KOPT-K1 (cell line): ENCODE data around the gene PBX3.

Experiments used
- H3K27ac ChIP-seq: fragments of 200-600 bp; sonication (generic); 2 replicates; pipeline ENCODE4 v1.5.1; 2016; ENCODE audit warnings: antibody characterized with exemption, mild to moderate bottlenecking, low read depth, low read length; ENCODE audit not compliant: poor library complexity, severe bottlenecking
- H3K36me3 ChIP-seq: fragments of 200-600 bp; sonication (generic); 2 replicates; pipeline ENCODE4 v1.5.1; 2017; ENCODE audit warnings: antibody characterized with exemption, mild to moderate bottlenecking, low read length, moderate library complexity; ENCODE audit not compliant: insufficient read depth
- H3K9me3 ChIP-seq: fragments of 200-600 bp; sonication (generic); 2 replicates; pipeline ENCODE4 v1.5.1; 2017; ENCODE audit warnings: antibody characterized with exemption, low read length, mild to moderate bottlenecking; ENCODE audit not compliant: insufficient read depth, poor library complexity, severe bottlenecking

PBX3 gene

DNA sequence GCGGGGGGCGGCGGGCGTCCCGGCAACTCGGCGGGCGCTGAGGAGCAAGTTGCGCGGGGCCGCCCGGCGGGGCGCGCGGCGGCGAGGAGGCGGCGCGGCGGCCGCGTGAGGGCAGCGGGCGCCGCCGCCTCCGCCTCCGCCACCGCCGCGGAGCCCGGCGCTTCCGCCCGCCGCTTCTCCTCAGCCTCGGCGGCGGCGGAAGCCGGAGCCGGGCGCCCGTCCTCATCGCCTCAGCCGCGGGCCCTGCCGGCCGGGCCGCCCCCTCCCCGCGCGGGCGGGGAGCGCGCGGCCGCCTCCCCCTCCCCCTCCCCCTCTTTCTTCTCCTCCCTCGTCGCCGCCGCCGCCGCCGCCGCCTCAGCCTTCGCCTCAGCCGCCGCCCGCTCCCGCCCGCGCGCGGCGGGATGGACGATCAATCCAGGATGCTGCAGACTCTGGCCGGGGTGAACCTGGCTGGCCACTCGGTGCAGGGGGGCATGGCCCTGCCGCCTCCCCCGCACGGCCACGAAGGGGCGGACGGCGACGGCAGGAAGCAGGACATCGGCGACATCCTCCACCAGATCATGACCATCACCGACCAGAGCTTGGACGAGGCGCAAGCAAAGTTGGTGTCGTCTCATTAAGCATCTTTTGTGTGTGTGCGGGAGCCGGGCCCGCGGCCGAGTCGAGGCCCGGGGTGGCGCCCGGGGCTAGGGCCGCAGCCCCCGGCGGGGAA lies at the start of gene PBX3:
Gene PBX3 (plus strand): TSS at position 321 of the 712 bp plus-strand sequence.
- Histone ChIP-seq H3K9me3 (no peaks in the 10 kb centered on the region), H3K36me3 (peaks cover 29% of the 10 kb centered on the region), H3K27ac (peak within 1 kb of the TSS; percentile 92)

DNA sequence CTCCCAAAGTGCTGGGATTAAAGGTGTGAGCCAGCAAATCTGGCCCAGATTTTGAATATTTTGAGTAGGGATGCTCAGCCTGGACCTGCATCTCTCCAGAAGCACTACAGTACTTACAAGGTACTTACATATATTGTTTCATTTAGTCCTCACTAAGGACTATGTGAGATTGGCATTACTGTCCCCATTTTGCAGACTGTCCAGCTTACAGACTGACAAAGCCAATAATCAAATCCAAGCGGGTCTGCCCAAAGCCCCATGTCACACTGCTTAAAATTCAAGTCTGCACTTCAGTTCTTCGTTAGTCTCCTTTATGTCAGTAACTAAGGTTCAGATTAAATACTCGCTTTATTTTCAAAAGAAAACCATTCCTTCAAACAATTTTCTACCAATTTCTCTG lies 47.3 kb upstream of the PBX3 start:
- no peaks in the 10 kb centered on the region for H3K9me3 ChIP-seq
- H3K27ac ChIP-seq, result no peak overlapping the region
- H3K36me3 ChIP-seq, result peaks cover 6% of the 10 kb centered on the region; the same call in 1 of the 2 replicates

DNA sequence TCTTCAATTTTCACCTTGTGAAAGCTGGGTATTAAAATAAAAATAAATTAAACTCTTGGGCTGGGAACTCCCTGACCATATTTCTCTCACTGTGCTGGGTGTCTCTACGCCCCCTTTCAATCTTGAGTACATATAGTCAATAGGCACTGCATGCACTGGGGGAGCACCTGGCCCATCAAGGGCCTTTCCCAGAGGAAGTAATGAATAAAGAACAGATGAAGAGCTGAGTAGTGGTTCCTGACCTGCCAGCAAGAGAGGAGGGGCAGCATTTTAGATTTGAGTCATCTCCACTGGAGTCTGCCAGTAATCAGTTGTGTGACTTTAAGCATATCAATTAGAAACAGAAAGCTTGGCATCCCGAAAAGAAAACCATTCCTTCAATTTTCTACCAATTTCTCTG lies 46.4 kb upstream of the PBX3 start:
- Histone ChIP-seq H3K36me3 (peaks cover 6% of the 10 kb centered on the region; the same call in 1 of the 2 replicates), H3K9me3 (no peaks in the 10 kb centered on the region), H3K27ac (no peak overlapping the region)

DNA sequence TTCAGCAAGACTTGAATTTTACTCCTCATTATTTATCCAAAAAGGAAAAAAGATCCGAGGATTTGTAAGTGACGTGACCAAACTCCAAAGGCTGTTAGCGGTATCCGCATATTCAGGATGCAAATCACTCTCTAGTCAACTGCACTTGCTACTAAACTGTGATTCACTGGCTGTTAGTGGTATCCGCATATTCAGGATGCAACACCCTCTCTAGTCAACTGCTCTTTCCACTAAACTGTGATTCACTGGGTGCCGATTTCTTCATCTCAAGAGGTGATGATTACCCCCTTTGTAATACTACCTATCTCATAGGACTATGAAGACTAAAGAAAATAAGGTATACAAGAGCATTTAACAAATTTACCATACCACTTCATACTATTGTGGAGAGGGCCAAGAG lies 45.8 kb upstream of the PBX3 start:
- Histone ChIP-seq H3K36me3 (peaks cover 6% of the 10 kb centered on the region; the same call in 1 of the 2 replicates), H3K9me3 (no peaks in the 10 kb centered on the region), H3K27ac (no peak overlapping the region)

DNA sequence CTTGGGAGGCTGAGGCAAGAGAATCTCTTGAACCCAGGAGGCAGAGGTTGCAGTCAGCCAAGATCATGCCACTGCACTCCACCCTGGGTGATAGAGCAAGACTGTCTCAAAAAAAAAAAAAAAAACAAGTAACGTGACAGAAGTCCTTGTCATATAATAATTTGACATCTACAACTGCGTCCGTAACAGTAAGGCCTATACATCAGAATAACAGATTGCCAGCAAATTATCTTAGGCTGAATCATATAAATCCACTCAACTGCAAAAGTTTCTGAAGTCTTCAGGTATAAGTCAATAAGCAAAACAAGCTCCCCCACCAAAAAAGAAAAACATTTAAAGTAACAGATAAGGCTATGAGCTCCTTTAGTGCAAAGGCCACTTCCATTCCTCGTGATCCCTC lies 43.5 kb upstream of the PBX3 start:
- Histone ChIP-seq H3K9me3 (no peaks in the 10 kb centered on the region), H3K36me3 (peaks cover 6% of the 10 kb centered on the region; the same call in 1 of the 2 replicates), H3K27ac (no peak overlapping the region)

DNA sequence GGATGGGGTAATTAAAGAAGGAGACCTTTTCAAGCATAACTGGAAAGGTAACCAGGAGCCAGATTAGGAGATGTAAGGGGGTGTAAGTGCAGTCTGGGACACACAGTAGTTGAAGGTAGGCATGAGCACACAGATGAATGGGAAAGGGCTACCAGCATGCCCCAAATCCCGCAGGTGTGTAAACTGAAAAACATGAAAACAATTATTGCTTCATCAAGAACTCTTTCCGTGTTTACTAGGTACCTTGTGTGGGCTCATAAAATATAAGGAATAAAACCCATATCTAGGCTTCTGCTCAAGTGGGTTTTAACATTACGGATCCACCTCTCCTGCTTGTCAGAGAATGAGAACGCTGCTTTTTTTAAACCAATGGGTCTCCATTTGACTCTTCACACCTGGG lies 41.3 kb upstream of the PBX3 start:
- peak overlapping the region; percentile 68 for H3K27ac ChIP-seq
- H3K9me3 ChIP-seq, result no peaks in the 10 kb centered on the region
- H3K36me3 ChIP-seq, result peaks cover 6% of the 10 kb centered on the region; the same call in 1 of the 2 replicates

DNA sequence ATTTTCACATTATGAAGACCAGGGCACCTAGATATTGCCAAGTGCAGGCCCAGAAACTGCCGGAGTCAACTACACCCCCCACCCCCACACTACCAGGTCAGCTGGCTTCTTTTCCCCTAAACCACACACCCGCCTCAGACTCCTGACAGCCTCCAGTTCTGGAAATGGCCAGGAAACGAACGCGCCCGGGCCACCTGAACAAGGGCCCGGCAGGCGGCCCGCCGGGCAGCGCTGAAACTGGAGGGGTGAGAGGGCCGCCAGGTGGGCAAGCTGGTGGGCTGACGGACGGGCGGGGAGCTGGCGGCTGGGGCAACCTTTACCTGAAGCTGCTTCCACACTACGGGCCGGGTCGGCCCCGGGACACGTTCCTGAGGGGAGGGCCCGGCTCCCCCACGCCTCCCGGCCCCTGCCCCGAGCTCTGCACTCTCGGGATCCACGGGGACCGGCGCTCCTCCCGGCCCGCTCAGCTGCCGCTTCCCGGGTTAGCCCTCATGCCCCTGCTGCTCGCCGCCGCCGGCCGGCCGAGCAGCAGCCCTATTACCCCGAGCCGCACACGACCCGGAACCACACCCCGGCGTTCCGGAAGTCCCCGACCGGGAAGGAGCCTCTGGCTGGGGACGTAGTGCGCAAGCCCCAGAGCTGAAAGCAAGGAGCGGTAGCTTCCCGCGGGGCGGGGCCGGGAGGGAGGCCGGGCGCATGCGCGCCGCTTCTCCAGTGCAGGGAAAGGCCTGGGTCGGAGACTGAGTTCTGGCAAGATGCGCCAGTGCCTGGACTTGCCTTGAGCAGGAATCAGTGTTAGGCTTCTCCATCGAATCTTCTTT lies 40.3 kb upstream of the PBX3 start, which contains the start of gene MAPKAP1:
Gene MAPKAP1 (minus strand): TSS at position 558 of the 821 bp plus-strand sequence. CDS start 34,634 bp downstream, outside the sequence.
- H3K36me3 ChIP-seq, result peaks cover 6% of the 10 kb centered on the region; the same call in 1 of the 2 replicates
- H3K27ac ChIP-seq, result peak within 1 kb of the TSS; percentile 68
- no peaks in the 10 kb centered on the region for H3K9me3 ChIP-seq

DNA sequence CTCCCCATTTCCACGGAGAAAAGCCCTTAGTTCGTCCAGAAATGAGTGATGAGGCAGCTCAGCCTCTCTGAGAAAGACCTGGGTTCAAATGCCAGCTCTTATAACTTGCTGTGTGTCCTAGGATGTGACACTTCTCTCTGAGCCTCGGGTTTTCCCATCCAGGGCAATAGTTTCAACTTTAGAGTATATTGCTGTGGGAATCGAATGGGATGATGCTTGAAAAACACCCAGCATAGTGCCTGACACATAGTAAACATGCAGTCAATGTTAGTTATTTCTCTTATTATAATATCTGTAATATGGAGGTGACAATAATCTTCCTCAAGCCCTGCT lies 39.7 kb upstream of the PBX3 start:
- Histone ChIP-seq H3K27ac (peak overlapping the region; percentile 68), H3K36me3 (peaks cover 6% of the 10 kb centered on the region; the same call in 1 of the 2 replicates), H3K9me3 (no peaks in the 10 kb centered on the region)

DNA sequence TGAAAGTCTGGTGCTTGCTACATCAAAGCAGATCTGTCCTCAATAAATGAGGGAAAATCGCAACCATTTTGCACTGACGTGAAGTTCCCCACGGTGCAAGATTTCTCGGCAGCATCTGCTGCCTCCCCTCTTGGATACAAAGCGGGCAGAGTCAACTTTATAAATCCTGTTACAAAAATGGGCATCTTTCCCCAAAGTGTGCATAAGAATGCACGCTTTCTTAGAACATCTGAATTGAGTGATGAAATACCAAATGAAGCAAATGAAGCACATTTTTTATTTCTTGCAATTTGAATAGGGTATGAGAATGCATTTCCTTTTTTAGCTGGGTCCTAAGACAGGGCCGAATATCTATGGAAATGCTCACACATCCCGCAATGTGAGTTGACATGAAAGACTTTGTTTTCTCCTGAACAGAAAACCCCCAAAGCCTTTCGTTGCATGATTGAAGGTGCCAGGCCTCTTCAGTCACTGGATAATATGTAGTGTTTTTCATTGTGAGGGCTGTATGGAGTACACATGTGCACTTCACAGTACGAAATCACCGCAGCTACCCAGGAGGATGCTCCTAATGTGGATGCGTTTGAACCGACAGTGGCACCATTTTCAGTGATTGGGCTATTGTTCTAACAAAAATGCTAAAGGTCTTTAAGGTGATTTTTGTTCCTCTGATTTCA lies 20.6 kb upstream of the PBX3 start:
- H3K27ac ChIP-seq, result no peak overlapping the region
- H3K36me3 ChIP-seq, result no peaks in the 10 kb centered on the region
- no peaks in the 10 kb centered on the region for H3K9me3 ChIP-seq

DNA sequence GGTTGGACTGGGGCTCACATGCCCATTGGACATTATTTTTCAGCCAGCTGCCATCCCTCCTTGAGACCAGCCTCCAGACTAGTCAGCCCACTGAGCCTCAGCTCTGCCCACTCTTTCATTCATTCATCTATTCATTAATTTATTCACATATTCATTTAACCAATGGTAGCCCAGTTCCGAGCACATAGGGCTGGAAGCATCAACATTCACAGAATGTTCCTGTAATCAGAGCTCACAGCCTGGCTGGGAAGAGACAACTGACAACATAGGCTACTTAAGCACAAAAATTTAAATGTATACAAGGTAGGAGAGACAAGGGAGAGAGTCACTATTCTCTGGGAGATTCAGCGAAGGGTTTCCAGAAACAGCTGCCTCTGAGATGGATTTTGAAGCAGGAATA lies 17.0 kb upstream of the PBX3 start:
- Histone ChIP-seq H3K36me3 (no peaks in the 10 kb centered on the region), H3K9me3 (no peaks in the 10 kb centered on the region), H3K27ac (no peak overlapping the region)

DNA sequence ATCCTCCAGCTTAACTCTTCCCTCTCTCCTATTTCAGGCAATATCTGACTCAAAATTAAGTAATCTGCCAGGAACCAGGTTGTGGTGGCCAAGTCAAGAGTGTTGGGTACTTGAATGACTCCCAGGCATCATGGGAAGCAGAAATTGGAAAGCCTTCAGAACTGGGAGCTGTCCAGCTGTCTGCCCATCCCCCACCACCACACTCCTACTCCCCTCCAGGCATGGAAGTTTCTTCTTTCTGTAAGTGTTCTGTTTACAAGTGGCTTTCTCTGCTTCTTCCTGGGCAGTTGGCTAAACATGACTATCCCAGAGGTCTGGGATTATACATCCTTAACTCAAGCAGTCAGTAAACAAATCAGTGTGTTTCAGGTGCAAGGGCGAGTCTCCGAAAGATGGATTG lies 14.6 kb upstream of the PBX3 start:
- no peak overlapping the region for H3K27ac ChIP-seq
- H3K9me3 ChIP-seq, result no peaks in the 10 kb centered on the region
- no peaks in the 10 kb centered on the region for H3K36me3 ChIP-seq

DNA sequence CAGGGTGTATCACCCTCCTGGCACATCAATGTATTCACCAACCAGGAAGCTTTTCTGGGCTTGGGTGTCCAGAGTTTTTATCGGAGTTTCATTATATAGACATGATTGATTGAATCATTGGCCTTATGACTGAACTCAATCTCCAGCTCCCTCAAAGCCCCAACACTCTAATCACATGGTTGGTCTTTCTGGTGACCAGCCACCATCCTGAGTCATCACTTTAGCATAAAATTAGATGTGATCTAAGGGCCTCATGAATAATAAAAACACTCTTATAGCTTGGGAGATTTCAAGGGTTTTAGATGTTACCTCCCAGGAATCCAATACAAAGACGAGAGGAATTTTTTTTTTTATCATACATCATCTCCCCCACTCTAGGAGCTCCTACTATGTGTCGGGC lies 7.7 kb upstream of the PBX3 start:
- H3K27ac ChIP-seq, result no peak overlapping the region
- no peaks in the 10 kb centered on the region for H3K36me3 ChIP-seq
- H3K9me3 ChIP-seq, result no peaks in the 10 kb centered on the region

DNA sequence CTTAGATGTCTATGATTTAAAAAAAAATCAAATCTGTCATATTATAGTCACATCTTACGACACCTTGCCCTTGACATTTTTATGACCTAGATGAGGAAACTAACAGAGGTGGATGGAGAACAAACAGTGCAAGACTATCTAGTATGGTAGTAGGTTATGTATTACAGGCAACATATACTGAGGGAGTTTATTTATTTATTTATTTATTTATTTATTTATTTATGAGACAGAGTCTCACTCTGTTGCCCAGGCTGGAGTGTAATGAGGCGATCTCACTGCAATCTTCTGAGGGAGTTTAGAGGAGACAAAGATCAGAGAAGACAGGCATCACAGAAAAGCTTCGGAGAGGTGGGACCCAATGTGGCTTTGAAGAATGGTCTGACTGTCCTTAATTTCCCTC lies 4.5 kb upstream of the PBX3 start:
- no peak overlapping the region for H3K27ac ChIP-seq

DNA sequence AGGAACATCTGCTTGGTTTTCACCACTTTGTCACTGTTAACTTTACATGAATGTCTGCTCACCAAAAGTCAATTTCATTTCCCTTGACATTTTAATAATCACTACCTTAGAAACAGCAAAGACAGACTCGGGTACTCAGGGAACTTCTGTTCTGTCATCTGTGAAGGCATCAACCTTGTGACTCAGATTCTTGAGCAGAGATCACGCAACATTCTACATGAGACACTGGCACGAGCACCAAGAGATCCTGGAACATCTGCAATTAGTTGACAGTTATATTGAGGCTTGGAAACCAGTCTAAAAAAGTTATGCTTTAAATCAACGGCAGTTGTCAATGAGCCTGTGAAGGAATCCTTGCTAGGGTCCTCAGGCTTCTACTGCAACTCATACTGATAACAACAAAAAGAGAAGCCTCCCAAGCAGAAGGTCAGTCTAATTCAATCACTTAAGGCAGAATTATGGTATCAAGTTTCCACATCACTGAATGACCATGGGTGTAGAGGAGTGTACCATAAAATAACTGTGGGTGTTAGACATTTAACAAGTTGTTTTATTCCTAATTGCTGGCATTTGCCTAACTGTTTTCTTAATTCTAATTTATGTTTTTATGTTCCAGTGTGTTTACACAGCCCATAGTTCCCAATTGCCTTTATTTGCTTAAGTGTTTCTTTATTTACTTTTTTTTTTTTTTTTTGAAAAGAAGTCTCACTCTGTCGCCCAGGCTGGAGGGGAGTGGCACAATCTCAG lies 3.3 kb upstream of the PBX3 start:
- no peak overlapping the region for H3K27ac ChIP-seq
- no peaks in the 10 kb centered on the region for H3K36me3 ChIP-seq
- no peaks in the 10 kb centered on the region for H3K9me3 ChIP-seq

More for the DNA sequence above, 4.5 kb upstream of the PBX3 start:
- Histone ChIP-seq H3K36me3 (no peaks in the 10 kb centered on the region), H3K9me3 (no peaks in the 10 kb centered on the region)
